Measurements from ENCODE around the gene SGF29.
"Not testable (repeated sequence)": the region's sequence is repeated elsewhere in the genome, so short reads cannot be mapped to it uniquely, and the experiment has no call there.

Gene SGF29

DNA sequence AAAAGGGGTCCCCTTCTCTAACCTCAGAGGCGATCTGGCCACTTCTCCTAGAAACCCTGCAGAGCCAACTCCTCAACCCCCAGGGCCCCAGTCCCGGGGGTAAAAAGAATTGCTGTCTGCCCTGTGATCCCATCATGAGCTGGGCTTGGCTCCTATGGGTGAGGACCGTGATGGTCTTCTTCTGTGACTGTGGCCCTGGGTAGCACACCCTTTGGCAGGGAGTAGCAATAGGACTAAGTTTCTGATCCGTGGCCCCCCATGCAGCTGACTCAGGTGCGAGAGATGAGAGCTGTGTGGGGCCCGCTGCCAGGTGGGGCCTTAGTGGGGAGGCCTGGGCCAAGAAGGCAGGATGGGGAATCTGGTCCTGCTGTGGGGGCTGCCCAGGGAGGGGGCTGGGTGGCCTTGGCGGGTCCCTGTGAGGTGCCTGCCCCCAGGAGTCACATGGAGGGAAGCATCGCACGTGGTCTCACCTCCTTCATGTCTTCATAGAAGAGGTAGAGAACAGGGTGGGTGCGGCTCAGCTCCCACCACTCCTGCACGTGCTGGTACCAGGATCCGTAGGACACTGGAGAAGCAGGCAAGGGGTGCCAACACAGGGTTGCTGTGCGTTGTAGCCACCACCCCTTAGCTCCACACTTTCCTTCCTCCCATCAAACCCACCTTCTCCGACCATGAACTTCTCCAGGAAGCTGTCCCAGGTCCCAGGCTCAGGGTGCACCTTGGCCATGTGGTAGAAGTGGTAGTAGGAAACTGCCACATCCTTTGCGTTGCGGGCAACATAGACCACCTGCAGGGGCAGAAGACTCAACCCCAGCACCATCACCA, 52.8 kb downstream of the SGF29 start:
- H3K9me3 ChIP-seq (ENCODE audit: insufficient read depth, low read length, severe bottlenecking): no peaks in the 10 kb centered on the region
- no peak overlapping the region for H2AFZ ChIP-seq (ENCODE audit: low read depth, low read length)
- peak; percentile 27; the same call in 1 of the 3 replicates for ATAC-seq (ENCODE audit: insufficient read depth, low read depth)
- H3K27ac ChIP-seq (ENCODE audit: low read length): no peak overlapping the region
- no peaks in the 10 kb centered on the region for H3K4me1 ChIP-seq (ENCODE audit: insufficient read depth, low read length)
- H3K9ac ChIP-seq (ENCODE audit: low read depth, low read length): no peak overlapping the region
- no peak for TF ChIP-seq EZH2 (IDR thresholded peaks at IDR 0.05; ENCODE audit: borderline replicate concordance, low read depth, low read length, severe bottlenecking)
- TF ChIP-seq, protein P1, sequence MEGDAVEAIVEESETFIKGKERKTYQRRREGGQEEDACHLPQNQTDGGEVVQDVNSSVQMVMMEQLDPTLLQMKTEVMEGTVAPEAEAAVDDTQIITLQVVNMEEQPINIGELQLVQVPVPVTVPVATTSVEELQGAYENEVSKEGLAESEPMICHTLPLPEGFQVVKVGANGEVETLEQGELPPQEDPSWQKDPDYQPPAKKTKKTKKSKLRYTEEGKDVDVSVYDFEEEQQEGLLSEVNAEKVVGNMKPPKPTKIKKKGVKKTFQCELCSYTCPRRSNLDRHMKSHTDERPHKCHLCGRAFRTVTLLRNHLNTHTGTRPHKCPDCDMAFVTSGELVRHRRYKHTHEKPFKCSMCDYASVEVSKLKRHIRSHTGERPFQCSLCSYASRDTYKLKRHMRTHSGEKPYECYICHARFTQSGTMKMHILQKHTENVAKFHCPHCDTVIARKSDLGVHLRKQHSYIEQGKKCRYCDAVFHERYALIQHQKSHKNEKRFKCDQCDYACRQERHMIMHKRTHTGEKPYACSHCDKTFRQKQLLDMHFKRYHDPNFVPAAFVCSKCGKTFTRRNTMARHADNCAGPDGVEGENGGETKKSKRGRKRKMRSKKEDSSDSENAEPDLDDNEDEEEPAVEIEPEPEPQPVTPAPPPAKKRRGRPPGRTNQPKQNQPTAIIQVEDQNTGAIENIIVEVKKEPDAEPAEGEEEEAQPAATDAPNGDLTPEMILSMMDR (IDR thresholded peaks at IDR 0.05; ENCODE audit: borderline replicate concordance, extremely low read depth, low read length, poor library complexity, severe bottlenecking): no peak
- no peak overlapping the region for H3K4me3 ChIP-seq (ENCODE audit: low read depth in 1 of 2, low read length in 2 of 2)
- no peak overlapping the region for H3K4me2 ChIP-seq (ENCODE audit: insufficient read depth, low read length)
- no peaks in the 10 kb centered on the region for H3K36me3 ChIP-seq (ENCODE audit: insufficient read depth, low read length)
- H3K27me3 ChIP-seq (ENCODE audit: insufficient read depth, low read length, poor library complexity): no peaks in the 10 kb centered on the region
- H4K20me1 ChIP-seq (ENCODE audit: insufficient read depth, low read length): no peaks in the 10 kb centered on the region
- no peaks in the 10 kb centered on the region for H3K79me2 ChIP-seq (ENCODE audit: insufficient read depth, low read length)
- DNase-seq: no peak

DNA sequence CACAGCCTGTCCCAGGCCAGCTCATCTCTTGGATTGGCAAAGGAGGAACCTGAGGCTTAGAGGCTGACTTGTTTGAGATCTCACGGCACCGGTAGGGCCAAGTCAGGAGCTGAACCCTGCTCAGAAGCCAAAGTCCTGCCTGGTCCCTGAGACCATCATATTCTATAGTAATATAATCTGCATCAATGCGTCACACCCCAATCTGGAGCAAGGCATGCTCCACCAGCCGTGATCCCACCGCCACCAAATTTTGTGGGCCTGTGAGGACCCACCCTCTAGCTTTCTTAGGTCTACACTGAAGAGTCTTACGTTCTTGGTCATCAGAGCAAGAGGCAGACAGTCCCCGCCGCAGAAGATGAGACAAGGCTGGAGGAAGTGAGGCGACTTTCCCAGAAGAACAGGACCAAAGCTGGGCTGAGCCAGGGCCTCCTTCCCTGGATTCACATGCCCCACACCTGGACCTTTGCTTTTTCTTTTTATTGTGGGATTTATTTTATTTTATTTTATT, 53.5 kb downstream of the SGF29 start:
- Histone ChIP-seq H3K9me3 (ENCODE audit: insufficient read depth, low read length, severe bottlenecking) (no peaks in the 10 kb centered on the region), H3K27me3 (ENCODE audit: insufficient read depth, low read length, poor library complexity) (no peaks in the 10 kb centered on the region), H3K36me3 (ENCODE audit: insufficient read depth, low read length) (no peaks in the 10 kb centered on the region), H3K4me1 (ENCODE audit: insufficient read depth, low read length) (no peaks in the 10 kb centered on the region), H3K79me2 (ENCODE audit: insufficient read depth, low read length) (no peaks in the 10 kb centered on the region), H4K20me1 (ENCODE audit: insufficient read depth, low read length) (no peaks in the 10 kb centered on the region), H3K4me2 (ENCODE audit: insufficient read depth, low read length) (no peak overlapping the region), H3K4me3 (ENCODE audit: low read depth in 1 of 2, low read length in 2 of 2) (no peak overlapping the region), H3K9ac (ENCODE audit: low read depth, low read length) (no peak overlapping the region), H2AFZ (ENCODE audit: low read depth, low read length) (no peak overlapping the region), H3K27ac (ENCODE audit: low read length) (no peak overlapping the region)
- TF ChIP-seq EZH2 (IDR thresholded peaks at IDR 0.05; ENCODE audit: borderline replicate concordance, low read depth, low read length, severe bottlenecking): no peak
- TF ChIP-seq, protein P1 (IDR thresholded peaks at IDR 0.05; ENCODE audit: borderline replicate concordance, extremely low read depth, low read length, poor library complexity, severe bottlenecking): no peak
- DNase-seq: no peak
- ATAC-seq (ENCODE audit: insufficient read depth, low read depth): no peak

DNA sequence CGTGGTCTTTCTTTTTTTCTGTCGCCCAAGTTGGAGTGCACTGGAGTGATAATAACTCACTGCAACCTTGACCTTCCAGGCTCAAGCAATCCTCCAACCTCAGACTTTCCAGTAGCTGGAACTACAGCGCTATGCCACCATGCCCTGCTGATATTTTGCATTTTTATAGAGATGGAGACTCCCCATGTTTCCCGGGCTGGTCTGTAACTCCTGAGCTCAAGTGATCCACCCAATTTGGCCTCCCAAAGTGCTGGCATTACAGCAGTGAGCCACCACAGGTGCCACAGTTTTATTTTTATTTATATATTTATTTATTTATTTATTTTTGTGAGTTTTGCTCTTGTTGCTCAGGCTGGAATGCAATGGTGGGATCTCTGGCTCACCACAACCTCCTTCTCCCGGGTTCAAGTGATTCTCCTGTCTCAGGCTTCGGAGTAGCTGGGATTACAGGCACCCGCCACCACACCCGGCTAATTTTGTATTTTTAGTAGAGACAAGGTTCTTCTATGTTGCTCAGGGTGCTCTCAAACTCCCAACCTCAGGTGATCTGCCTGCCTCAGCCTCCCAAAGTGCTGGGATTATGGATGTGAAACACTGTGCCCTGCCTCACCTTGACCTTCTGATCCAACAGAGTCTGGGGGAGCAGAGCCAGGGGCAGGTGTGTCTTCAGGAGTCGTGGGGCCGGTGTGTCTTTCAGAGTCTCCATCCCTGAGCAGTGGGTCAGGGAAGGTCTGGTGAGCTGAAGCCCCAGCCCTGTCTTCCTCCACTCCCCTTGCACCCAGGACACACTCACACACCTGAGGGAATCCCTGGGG, 54.2 kb downstream of the SGF29 start:
- DNase-seq; H3K27ac ChIP-seq (ENCODE audit: low read length); H4K20me1 ChIP-seq (ENCODE audit: insufficient read depth, low read length); ATAC-seq (ENCODE audit: insufficient read depth, low read depth); H3K4me1 ChIP-seq (ENCODE audit: insufficient read depth, low read length); H3K79me2 ChIP-seq (ENCODE audit: insufficient read depth, low read length); H3K36me3 ChIP-seq (ENCODE audit: insufficient read depth, low read length); H2AFZ ChIP-seq (ENCODE audit: low read depth, low read length); H3K9ac ChIP-seq (ENCODE audit: low read depth, low read length); H3K4me3 ChIP-seq (ENCODE audit: low read depth in 1 of 2, low read length in 2 of 2); H3K4me2 ChIP-seq (ENCODE audit: insufficient read depth, low read length); H3K27me3 ChIP-seq (ENCODE audit: insufficient read depth, low read length, poor library complexity); H3K9me3 ChIP-seq (ENCODE audit: insufficient read depth, low read length, severe bottlenecking): not testable (repeated sequence)

DNA sequence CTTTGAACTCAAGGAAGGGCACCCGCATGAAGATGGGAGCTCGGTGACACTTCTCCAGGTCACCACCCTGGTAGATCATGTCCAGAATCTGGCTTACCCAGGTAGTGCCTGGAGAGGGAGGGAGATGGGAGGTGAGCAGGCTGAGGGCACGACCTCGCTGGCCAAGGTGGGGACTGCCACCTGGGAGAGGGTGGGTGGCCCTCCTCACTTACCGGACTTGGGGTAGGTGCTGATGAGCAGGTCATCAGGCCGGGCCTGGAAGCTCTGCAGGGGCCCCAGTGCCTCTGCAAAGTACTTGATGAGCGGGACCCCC, 54.7 kb downstream of the SGF29 start:
- not testable (repeated sequence) for DNase-seq; H3K4me1 ChIP-seq (ENCODE audit: insufficient read depth, low read length); H3K9me3 ChIP-seq (ENCODE audit: insufficient read depth, low read length, severe bottlenecking); H3K79me2 ChIP-seq (ENCODE audit: insufficient read depth, low read length); H3K9ac ChIP-seq (ENCODE audit: low read depth, low read length); H3K4me3 ChIP-seq (ENCODE audit: low read depth in 1 of 2, low read length in 2 of 2); H2AFZ ChIP-seq (ENCODE audit: low read depth, low read length); H4K20me1 ChIP-seq (ENCODE audit: insufficient read depth, low read length); H3K4me2 ChIP-seq (ENCODE audit: insufficient read depth, low read length); H3K27me3 ChIP-seq (ENCODE audit: insufficient read depth, low read length, poor library complexity); ATAC-seq (ENCODE audit: insufficient read depth, low read depth); H3K36me3 ChIP-seq (ENCODE audit: insufficient read depth, low read length); H3K27ac ChIP-seq (ENCODE audit: low read length)

DNA sequence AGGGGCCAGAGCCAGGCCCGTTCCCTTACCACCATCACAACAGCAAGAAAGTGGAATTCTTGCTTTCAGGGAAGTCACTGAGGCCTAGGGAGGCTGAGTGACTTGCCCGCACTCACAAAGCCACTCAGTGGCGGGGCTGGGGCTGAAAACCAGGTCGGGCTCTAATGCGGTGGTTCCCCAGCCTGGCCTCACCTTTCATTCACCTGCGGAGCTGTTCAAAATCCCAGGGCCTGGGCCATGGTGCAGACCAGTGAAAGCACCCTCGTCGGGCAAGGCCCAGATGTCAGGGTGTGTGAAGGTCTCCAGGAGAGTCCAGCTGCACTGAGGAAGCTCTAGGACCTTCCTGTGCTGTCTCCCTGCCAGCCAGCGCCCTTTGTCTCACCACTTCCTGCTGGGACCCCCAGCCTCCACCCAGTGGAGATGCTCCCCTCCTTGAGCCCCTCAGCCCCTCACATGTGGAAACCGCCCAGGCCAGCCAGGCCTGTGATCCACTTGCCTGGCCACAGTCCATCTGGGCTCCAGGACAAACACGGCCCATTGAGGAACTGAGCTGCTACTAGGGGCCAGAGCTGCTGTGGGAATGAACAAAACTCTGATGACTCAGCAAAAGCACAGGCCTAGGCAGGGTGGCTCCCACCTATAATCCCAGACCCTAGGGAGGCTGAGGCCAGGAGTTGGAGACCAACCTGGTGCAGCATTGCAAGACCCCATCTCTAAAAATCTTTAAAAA, 55.3 kb downstream of the SGF29 start:
- H3K36me3 ChIP-seq (ENCODE audit: insufficient read depth, low read length); H3K9ac ChIP-seq (ENCODE audit: low read depth, low read length); DNase-seq; H3K79me2 ChIP-seq (ENCODE audit: insufficient read depth, low read length); ATAC-seq (ENCODE audit: insufficient read depth, low read depth); H2AFZ ChIP-seq (ENCODE audit: low read depth, low read length); H3K4me1 ChIP-seq (ENCODE audit: insufficient read depth, low read length); H3K4me3 ChIP-seq (ENCODE audit: low read depth in 1 of 2, low read length in 2 of 2); H3K27ac ChIP-seq (ENCODE audit: low read length); H4K20me1 ChIP-seq (ENCODE audit: insufficient read depth, low read length); H3K27me3 ChIP-seq (ENCODE audit: insufficient read depth, low read length, poor library complexity); H3K4me2 ChIP-seq (ENCODE audit: insufficient read depth, low read length); H3K9me3 ChIP-seq (ENCODE audit: insufficient read depth, low read length, severe bottlenecking): not testable (repeated sequence)

All from DND-41 (cell line).